IMR-90 (cell line): ENCODE results near the gene BMERB1.
"Not testable (repeated sequence)": the region's sequence is repeated elsewhere in the genome, so short reads cannot be mapped to it uniquely, and the experiment has no call there.

Source experiments
- CEBPB ChIP-seq: IDR thresholded peaks from 2 replicates; pipeline ENCODE4 v1.6.1; 2012; ENCODE audit warnings: low read depth, low read length, improper control_type of control experiment
- CHD1 ChIP-seq: IDR thresholded peaks from 2 replicates; pipeline ENCODE4 v1.6.1; 2012; ENCODE audit warnings: low read depth, low read length, improper control_type of control experiment
- MAFK ChIP-seq: IDR thresholded peaks from 2 replicates; pipeline ENCODE4 v1.6.1; 2012; ENCODE audit warnings: low read depth, low read length, improper control_type of control experiment
- POLR2A ChIP-seq: IDR thresholded peaks from 2 replicates; pipeline ENCODE4 v1.6.1; 2012; ENCODE audit warnings: mild to moderate bottlenecking, low read depth, low read length
- RAD21 ChIP-seq: IDR thresholded peaks from 2 replicates; pipeline ENCODE4 v1.6.1; 2012; ENCODE audit warnings: low read length, improper control_type of control experiment
- RFX5 ChIP-seq: IDR thresholded peaks from 2 replicates; pipeline ENCODE4 v1.8.0; 2012; ENCODE audit warnings: low read depth, mild to moderate bottlenecking, low read length, moderate library complexity
- SMC3 ChIP-seq: fragments of 150-350 bp; IDR thresholded peaks from 2 replicates; pipeline ENCODE4 v1.6.1; 2016; ENCODE audit warnings: low read depth, mild to moderate bottlenecking, antibody characterized with exemption, low read length, moderate library complexity
- TF ChIP-seq, protein P1 (sequence below): conservative IDR thresholded peaks from 2 replicates; pipeline ENCODE4 v1.5.1; 2012; ENCODE audit warnings: mild to moderate bottlenecking, low read depth, low read length, improper control_type of control experiment
- TF ChIP-seq, protein P2 (sequence below): fragments of 150-350 bp; IDR thresholded peaks from 2 replicates; pipeline ENCODE4 v1.6.1; 2017; ENCODE audit warnings: mild to moderate bottlenecking, antibody characterized with exemption, low read length, low read depth

DNA sequence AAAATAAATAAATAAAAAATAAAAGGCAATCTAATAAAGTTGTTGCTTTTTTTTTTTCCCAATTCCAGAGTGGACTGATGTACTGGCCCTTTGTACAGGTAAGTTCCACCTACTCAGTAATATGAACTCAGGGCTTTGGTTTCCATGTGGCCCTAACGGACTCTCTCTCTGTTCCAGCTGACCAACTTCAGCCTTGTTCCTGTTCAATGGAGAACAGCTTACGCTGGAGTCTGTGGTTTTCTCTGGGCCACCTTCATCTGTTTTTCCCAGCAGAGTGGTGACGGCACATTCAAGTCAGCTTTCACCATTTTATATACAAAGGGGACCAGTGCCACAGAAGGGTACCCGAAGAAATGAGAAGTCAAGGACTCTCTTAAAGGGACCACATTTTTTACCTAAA, 26.6 kb upstream of the BMERB1 start:
- TF ChIP-seq, protein P1, sequence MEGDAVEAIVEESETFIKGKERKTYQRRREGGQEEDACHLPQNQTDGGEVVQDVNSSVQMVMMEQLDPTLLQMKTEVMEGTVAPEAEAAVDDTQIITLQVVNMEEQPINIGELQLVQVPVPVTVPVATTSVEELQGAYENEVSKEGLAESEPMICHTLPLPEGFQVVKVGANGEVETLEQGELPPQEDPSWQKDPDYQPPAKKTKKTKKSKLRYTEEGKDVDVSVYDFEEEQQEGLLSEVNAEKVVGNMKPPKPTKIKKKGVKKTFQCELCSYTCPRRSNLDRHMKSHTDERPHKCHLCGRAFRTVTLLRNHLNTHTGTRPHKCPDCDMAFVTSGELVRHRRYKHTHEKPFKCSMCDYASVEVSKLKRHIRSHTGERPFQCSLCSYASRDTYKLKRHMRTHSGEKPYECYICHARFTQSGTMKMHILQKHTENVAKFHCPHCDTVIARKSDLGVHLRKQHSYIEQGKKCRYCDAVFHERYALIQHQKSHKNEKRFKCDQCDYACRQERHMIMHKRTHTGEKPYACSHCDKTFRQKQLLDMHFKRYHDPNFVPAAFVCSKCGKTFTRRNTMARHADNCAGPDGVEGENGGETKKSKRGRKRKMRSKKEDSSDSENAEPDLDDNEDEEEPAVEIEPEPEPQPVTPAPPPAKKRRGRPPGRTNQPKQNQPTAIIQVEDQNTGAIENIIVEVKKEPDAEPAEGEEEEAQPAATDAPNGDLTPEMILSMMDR, result not testable (repeated sequence)
- TF ChIP-seq SMC3, RFX5, MAFK, CHD1, POLR2A, CEBPB, RAD21: not testable (repeated sequence)
- TF ChIP-seq, protein P2, sequence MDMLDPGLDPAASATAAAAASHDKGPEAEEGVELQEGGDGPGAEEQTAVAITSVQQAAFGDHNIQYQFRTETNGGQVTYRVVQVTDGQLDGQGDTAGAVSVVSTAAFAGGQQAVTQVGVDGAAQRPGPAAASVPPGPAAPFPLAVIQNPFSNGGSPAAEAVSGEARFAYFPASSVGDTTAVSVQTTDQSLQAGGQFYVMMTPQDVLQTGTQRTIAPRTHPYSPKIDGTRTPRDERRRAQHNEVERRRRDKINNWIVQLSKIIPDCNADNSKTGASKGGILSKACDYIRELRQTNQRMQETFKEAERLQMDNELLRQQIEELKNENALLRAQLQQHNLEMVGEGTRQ, result not testable (repeated sequence)
